ENCODE data around the gene GRIN2C. TPM values are rescaled to one million over a fixed set of nuclear protein-coding genes. Genes with fewer than 3 reads are reported as not detected.

GRIN2C gene
- total and polyA plus RNA-seq, 9 of the 15 experiments (the other 6 are each of a cell fraction or from before 2014, with no cell fraction given): under 0.01 to 0.33 (median 0.10) TPM; not detected in 2

DNA sequence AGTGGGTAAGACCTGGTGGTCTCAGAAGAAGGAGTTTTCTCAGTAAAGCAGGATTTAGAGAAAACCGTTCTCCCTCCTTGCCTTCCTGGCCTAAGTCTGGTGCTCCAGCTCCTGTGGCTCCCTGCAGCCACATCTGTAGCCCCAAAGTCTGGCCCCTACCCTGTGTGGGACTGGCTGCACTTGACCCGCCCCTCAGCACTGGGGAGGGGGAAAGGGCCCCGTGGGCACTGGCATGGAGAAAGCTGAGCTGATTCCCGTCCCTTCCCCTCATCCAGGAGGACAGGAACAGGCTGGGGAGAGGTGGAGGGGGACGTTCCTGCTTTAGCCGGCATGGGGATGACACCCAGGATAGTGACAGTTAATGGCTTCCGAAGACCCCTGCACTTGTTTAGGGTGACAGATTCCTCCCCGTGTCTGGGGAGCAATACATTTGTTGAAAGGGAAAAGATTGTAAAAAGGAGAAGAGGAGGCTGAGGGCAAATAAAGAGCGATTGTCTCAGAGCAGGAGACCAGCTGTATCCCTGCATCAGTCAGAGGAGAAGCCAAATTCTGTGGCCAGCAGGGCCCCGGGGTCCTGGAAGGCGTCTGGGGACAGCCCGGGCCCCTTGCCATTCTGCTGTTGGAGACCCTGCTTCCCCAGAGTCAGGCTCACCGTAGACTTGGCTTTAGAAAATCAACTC is 37.9 kb downstream of the GRIN2C start:
- CTCF ChIA-PET (ENCODE audit: low intra/inter-chr PET ratio): no interaction called here
- H3K9me1 ChIP-seq (ENCODE audit: control insufficient read depth, insufficient read depth, low read length): peaks cover 2% of the 10 kb centered on the region
- no peak overlapping the region for H3K4me2 ChIP-seq (ENCODE audit: insufficient read depth, low read length)

More for the DNA sequence above, 37.9 kb downstream of the GRIN2C start:
- Histone ChIP-seq H3K27me3 (ENCODE audit: control insufficient read depth in 2 of 2, insufficient read depth in 2 of 2, low read length in 2 of 2) (no peaks in the 10 kb centered on the region), H4K20me1 (replicated peaks; ENCODE audit: control insufficient read depth, insufficient read depth, low read length) (peaks cover 11% of the 10 kb centered on the region; the same call in 1 of the 2 replicates), H3K79me2 (ENCODE audit: control insufficient read depth, insufficient read depth, low read length) (no peaks in the 10 kb centered on the region), H3K9me3 (replicated peaks; ENCODE audit: control insufficient read depth, insufficient read depth, low read depth, low read length) (no peaks in the 10 kb centered on the region), H3K36me3 (ENCODE audit: control insufficient read depth, insufficient read depth, low read length) (no peaks in the 10 kb centered on the region), H3K4me3 (no peak overlapping the region), H3K4me1 (replicated peaks in 1 of 2; ENCODE audit: control insufficient read depth in 2 of 2, insufficient read depth in 2 of 2, low read length in 2 of 2) (peaks cover 0 to 7% of the 10 kb centered on the region in 2 experiments; a peak in 1 of 5 replicates), H3K27ac (ENCODE audit: extremely low read depth, low read depth, low read length) (no peak overlapping the region), H2AFZ (ENCODE audit: low read depth, low read length) (no peak overlapping the region), H3K9ac (ENCODE audit: insufficient read depth in 1 of 2, low read depth in 2 of 2, low read length in 2 of 2) (no peak overlapping the region; a peak in 1 of 4 replicates)
- FAIRE-seq (no peak), ATAC-seq (no peak), DNase-seq (ENCODE audit: extremely low read depth in 1 of 4, low spot score in 3 of 4) (no peak)
- POLR2A ChIA-PET: no interaction called here
- in situ Hi-C loops (cut with MboI) (no loop called here), intact Hi-C loops (cut with micrococcal nuclease) (no loop called here)
- 54% methylated on average over 12 of the region's 13 CpGs for WGBS (ENCODE audit: insufficient coverage, low coverage, missing lambda C conversion rate)
- TF ChIP-seq COPS2 (conservative IDR thresholded peaks at IDR 0.05) (no peak), ILK (tag; IDR thresholded peaks at IDR 0.05; ENCODE audit: borderline replicate concordance, low read depth) (no peak), ZNF589 (CRISPR knock-in tag; IDR thresholded peaks at IDR 0.05; ENCODE audit: low read depth) (no peak), KHSRP (IDR thresholded peaks at IDR 0.05) (no peak), CBX1 (IDR thresholded peaks at IDR 0.05; ENCODE audit: low read depth) (no peak), DACH1 (IDR thresholded peaks at IDR 0.05; ENCODE audit: partially characterized antibody) (no peak)
- TF ChIP-seq, protein P1, sequence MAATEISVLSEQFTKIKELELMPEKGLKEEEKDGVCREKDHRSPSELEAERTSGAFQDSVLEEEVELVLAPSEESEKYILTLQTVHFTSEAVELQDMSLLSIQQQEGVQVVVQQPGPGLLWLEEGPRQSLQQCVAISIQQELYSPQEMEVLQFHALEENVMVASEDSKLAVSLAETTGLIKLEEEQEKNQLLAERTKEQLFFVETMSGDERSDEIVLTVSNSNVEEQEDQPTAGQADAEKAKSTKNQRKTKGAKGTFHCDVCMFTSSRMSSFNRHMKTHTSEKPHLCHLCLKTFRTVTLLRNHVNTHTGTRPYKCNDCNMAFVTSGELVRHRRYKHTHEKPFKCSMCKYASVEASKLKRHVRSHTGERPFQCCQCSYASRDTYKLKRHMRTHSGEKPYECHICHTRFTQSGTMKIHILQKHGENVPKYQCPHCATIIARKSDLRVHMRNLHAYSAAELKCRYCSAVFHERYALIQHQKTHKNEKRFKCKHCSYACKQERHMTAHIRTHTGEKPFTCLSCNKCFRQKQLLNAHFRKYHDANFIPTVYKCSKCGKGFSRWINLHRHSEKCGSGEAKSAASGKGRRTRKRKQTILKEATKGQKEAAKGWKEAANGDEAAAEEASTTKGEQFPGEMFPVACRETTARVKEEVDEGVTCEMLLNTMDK (IDR thresholded peaks at IDR 0.05; ENCODE audit: borderline replicate concordance, insufficient read depth, low read depth, low read length, poor library complexity, severe bottlenecking): no peak
- BruUV-seq (replicated peaks): no TSS peak

All from K562 (cell line).